Subcutaneous abdominal adipose tissue (tissue), 5 donors: ENCODE results near the gene MAML3.

Experiments
- H3K27ac ChIP-seq: one replicate; pipeline ENCODE4 v1.7.0; 2013; ENCODE audit warnings: low read depth, mild to moderate bottlenecking, inconsistent platforms, low read length, moderate library complexity
- H3K27me3 ChIP-seq, 5 donors: one replicate each; pipeline ENCODE4 v1.7.0; 2013; ENCODE audit warnings: low read length in 5 of 5, inconsistent platforms in 1 of 5; ENCODE audit not compliant: control insufficient read depth in 5 of 5, insufficient read depth in 4 of 5
- H3K36me3 ChIP-seq, 5 donors: one replicate each; pipeline ENCODE4 v1.7.0; 2013; ENCODE audit warnings: low read length in 5 of 5; ENCODE audit not compliant: control insufficient read depth in 5 of 5, insufficient read depth in 5 of 5
- H3K4me1 ChIP-seq, 5 donors: one replicate each; pipeline ENCODE4 v1.7.0; 2013; ENCODE audit warnings: low read length in 5 of 5, mild to moderate bottlenecking in 3 of 5, moderate library complexity in 1 of 5; ENCODE audit not compliant: control insufficient read depth in 5 of 5, insufficient read depth in 5 of 5
- H3K4me3 ChIP-seq, 5 donors: one replicate each; pipeline ENCODE4 v1.7.0; 2013; ENCODE audit warnings: low read length in 5 of 5, low read depth in 1 of 5
- H3K9ac ChIP-seq, 5 donors: one replicate each; pipeline ENCODE4 v1.7.0; 2013; ENCODE audit warnings: low read length in 5 of 5, mild to moderate bottlenecking in 4 of 5, moderate library complexity in 3 of 5
- H3K9me3 ChIP-seq, 5 donors: one replicate each; pipeline ENCODE4 v1.7.0; 2013; ENCODE audit warnings: low read length in 5 of 5; ENCODE audit not compliant: control insufficient read depth in 5 of 5
- donor health status: healthy.
- donor health status: healthy.
- donor health status: healthy.
- donor health status: healthy.
- donor health status: healthy.

Gene MAML3

DNA sequence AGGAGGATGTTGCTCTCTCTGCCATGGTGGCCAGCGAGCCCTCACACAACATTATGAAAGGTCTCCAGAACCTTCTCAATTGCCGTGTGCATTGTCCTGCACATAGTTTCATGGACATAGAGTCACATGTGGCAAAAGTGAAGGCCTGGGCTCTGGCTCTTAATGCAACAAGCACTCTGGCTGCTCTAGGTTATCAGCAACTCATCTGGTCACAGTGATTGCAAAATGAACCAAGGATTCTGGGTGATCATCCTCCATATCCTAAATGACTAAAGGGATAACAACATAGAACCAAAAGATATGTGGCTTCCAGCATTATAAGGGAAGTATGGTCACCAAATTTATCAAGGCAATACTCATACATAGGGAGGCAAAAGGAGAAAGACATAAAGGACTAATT is 313.2 kb downstream of the MAML3 start:
- Histone ChIP-seq H3K27me3 (no peaks in the 10 kb centered on the region), H3K4me3 (no peak overlapping the region), H3K4me1 (peaks cover 0 to 25% (median 15%) of the 10 kb centered on the region in 5 donors), H3K9ac (no peak overlapping the region), H3K9me3 (no peaks in the 10 kb centered on the region), H3K36me3 (no peaks in the 10 kb centered on the region), H3K27ac (no peak overlapping the region)

DNA sequence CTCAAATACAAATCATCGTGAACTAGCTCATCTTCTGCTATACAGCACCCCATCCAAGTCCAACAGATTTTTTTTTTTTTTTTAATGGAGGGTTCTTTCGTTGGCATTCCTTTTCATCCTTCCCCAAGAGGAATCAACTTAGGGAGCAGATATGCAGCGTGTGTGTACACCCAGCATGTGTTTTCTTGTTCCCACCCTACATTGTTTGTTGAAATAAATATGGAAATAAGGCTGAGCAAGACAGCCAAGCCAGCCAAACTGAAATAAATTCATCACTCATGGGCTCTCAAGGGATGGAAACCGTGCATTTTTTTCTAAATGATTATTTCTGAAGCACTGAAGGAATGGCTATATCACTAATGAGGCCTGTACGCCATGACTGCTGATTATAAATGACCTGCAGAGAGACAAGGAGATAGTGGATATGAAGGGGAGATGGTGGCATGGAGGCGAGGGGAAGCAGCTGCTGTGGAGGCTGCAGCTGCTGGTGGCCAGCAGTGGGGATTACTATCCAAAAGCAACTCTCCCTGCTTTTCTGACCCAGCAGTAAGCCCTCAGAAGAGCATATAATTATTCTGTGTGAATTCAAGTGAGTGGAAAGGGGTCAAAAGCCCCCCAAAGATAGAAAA is 314.5 kb downstream of the MAML3 start:
- Histone ChIP-seq H3K27me3 (no peaks in the 10 kb centered on the region), H3K36me3 (no peaks in the 10 kb centered on the region), H3K9ac (no peak overlapping the region), H3K4me1 (peaks cover 0 to 33% (median 15%) of the 10 kb centered on the region in 5 donors), H3K4me3 (no peak overlapping the region), H3K27ac (no peak overlapping the region), H3K9me3 (no peaks in the 10 kb centered on the region)

DNA sequence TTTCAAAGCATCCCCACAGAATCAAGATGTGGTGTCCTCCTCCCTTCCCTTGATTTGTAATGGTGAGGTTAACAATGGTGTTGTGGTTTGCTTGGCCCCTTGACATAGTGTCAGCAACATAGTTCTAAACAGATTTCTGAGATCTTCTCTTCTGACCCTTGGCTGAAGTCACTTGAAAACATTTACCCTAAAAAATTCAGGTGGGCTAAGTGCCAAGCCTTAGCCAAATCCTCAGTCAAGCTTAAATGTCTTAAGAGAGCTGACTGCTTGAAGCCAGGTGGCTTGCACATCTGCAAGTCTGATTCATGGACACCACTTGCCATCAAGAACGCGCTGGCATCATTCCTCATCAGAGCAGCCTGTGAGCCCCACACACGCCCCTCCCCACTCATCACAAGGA is 315.2 kb downstream of the MAML3 start:
- H3K27ac ChIP-seq = no peak overlapping the region
- no peaks in the 10 kb centered on the region for H3K27me3 ChIP-seq
- H3K4me1 ChIP-seq = peaks cover 0 to 38% (median 15%) of the 10 kb centered on the region in 5 donors
- no peaks in the 10 kb centered on the region for H3K9me3 ChIP-seq
- H3K36me3 ChIP-seq = no peaks in the 10 kb centered on the region
- H3K4me3 ChIP-seq = no peak overlapping the region
- H3K9ac ChIP-seq = no peak overlapping the region

DNA sequence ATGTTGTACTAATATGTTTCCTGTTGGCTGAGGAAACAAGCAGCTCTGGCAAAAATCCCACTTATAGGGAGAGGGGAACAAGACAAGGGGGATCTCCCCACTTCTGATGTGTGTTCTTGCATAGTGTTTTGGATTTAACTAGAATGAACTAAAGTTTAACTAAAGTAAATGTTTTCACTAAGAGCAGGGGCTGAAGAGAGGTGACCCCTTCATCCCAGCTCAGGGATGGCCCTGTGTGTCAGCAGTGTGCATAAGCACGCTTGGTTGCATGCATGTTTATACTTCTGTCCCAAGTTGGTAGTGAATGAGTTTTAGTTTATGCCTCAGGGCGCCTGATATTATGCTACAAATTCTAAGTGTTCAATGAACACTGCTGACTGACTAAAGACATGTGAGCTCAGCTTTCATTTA is 319.0 kb downstream of the MAML3 start:
- no peak overlapping the region for H3K4me3 ChIP-seq

DNA sequence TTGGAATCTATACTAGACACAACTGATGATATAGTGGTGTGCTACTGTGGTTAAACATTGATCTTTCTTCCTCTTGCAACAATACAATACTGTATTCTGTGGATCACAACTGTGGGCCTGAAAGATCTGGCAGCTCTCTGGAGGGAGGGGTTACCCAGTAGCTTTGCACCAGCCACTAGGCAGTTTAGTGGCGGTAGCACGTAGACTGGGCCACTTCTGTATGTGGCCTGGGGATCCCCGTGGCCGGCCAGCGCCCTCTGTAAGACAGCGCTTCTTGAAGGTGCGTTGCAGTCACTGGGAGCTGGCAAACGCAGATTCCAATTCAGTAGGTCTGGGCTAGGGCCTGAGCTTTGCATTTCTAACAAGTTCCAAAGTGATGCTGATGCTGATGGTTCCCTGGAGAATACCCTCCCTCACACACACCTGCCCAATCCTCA is 319.7 kb downstream of the MAML3 start:
- no peaks in the 10 kb centered on the region for H3K9me3 ChIP-seq
- no peak overlapping the region for H3K27ac ChIP-seq
- H3K4me3 ChIP-seq = no peak overlapping the region

More for the DNA sequence above, 319.0 kb downstream of the MAML3 start:
- Histone ChIP-seq H3K27ac (no peak overlapping the region), H3K9ac (no peak overlapping the region), H3K27me3 (no peaks in the 10 kb centered on the region), H3K9me3 (no peaks in the 10 kb centered on the region), H3K4me1 (peaks cover 0 to 30% (median 15%) of the 10 kb centered on the region in 5 donors), H3K36me3 (no peaks in the 10 kb centered on the region)

DNA sequence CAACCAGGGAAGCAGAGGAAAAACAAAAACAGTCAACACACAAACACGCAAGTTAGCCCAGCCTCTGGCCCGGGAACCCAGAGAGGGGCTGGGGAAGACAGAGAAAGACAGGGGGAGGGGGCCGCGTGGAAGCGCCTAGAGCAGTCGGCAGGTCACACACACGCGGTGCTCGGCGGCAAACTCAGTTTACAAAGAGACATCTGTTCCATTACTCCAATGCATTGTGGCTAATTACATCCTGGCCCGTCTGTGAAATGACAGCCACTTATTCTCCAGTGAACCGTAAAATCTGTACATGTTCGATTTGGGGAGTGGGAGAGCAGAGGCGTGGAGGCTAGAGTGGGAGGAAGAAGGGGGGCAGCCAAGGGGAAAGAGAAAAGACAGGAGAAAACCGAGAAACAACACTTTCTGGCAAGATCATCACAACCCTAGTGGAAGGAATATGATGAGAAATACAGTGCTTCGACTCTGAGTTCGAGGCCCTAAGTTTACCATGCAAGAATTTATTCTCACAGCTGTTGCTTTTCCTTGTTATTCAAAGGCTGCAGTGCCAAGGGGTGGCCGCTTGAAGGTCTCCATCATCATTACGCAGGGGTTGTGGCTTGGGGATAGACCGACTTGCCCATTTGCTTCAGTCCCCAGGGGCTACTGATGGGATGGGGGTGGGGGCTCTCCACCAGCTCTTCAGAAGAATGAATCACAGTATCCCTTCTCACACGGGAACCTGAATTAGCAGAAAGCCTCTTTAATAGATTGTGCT is 320.7 kb downstream of the MAML3 start:
- H3K27me3 ChIP-seq = no peaks in the 10 kb centered on the region
- no peak overlapping the region for H3K27ac ChIP-seq
- H3K9ac ChIP-seq = no peak overlapping the region
- H3K4me1 ChIP-seq = peaks cover 0 to 28% (median under 1%) of the 10 kb centered on the region in 5 donors
- H3K4me3 ChIP-seq = no peak overlapping the region
- no peaks in the 10 kb centered on the region for H3K36me3 ChIP-seq
- no peaks in the 10 kb centered on the region for H3K9me3 ChIP-seq

More for the DNA sequence above, 319.7 kb downstream of the MAML3 start:
- Histone ChIP-seq H3K27me3 (no peaks in the 10 kb centered on the region), H3K4me1 (peaks cover 0 to 30% (median 7%) of the 10 kb centered on the region in 5 donors), H3K36me3 (no peaks in the 10 kb centered on the region), H3K9ac (no peak overlapping the region)

DNA sequence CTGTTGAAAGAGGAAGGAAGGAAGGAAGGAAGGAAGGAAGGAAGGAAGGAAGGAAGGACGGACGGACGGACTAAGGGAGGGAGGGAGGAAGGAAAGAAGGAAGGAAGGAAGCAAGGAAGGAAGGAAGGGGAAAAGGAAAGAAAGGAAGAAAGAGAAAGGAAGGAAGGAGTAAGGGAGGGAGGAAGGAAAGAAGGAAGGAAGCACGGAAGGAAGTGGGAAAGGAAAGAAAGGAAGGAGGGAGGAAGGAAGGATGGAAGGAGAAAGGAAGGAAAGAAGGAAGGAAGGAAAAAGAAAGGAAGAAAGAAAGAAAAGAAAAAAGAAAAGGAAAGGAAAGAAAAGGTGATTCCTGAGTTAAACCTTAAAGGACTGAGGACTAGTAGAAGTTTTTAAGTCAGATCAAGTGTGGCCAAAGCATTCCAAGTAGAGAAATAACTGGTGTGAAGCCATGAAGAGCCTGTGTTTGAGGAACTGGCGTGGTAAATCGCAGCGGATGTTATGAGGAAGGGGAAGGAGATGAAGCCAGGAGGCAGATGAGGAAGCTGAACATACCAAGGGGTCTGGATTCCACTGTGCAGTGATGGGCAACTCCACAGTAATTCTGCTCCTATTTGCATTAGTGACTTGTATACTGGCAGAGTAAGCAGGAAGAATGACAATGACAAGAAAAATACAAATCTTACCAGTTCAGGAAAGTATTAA is 324.9 kb downstream of the MAML3 start:
- no peaks in the 10 kb centered on the region for H3K36me3 ChIP-seq
- H3K4me1 ChIP-seq = peaks cover 0 to 30% (median 0%) of the 10 kb centered on the region in 5 donors
- H3K4me3 ChIP-seq = no peak overlapping the region
- H3K9me3 ChIP-seq = no peaks in the 10 kb centered on the region
- H3K27me3 ChIP-seq = no peaks in the 10 kb centered on the region
- no peak overlapping the region for H3K27ac ChIP-seq
- no peak overlapping the region for H3K9ac ChIP-seq

DNA sequence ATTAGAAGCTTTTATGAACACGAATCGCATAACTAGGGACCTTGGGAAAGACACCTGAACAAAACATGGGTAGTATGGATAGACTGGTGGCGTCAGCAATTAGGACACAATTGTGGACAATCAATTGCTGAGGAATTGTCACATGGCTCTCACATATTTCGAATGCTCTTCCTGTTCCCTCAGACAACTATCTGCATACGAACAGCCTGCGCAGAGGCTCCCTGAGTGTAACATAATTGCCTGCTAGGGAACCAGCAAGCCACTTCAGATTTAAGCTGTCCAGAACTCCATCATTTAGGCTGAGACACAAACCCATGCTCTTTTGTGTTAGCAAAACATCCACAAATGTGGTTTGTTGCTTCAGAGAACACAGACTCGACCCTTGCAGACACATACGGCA is 327.6 kb downstream of the MAML3 start:
- Histone ChIP-seq H3K4me1 (peaks cover 0 to 26% (median 0%) of the 10 kb centered on the region in 5 donors), H3K9me3 (no peaks in the 10 kb centered on the region), H3K4me3 (no peak overlapping the region), H3K36me3 (no peaks in the 10 kb centered on the region), H3K27ac (no peak overlapping the region), H3K27me3 (no peaks in the 10 kb centered on the region), H3K9ac (no peak overlapping the region)

DNA sequence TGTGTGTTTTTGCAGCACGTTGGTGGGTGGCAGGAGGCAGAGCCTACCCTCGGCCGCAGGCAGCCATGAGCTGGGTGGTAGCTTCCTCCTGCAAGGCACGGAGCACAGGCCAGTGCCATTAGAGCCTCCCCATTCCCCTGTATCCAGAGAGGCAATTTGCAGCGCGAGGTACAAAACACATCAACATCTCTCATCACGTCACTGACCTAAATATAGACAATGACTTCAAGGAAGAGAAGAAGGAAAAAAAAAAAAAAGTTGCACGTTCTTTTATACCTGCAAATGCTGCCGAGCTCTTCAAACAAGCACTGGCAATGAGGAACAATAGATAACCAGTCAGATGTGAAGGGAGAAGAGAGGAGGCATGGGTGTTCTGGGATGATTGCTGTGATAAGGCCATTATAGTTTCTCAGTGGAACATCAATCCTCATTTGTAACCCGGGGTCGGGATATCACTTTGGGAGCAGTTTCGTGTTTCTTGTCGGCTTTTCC is 328.4 kb downstream of the MAML3 start:
- Histone ChIP-seq H3K36me3 (no peaks in the 10 kb centered on the region), H3K9me3 (no peaks in the 10 kb centered on the region), H3K4me1 (peaks cover 0 to 26% (median 0%) of the 10 kb centered on the region in 5 donors), H3K27me3 (no peaks in the 10 kb centered on the region), H3K9ac (no peak overlapping the region), H3K27ac (no peak overlapping the region), H3K4me3 (no peak overlapping the region)
